Panc1 (cell line): ENCODE measurements around the gene ADGRV1. TPM values are rescaled to one million over a fixed set of nuclear protein-coding genes. Genes with fewer than 3 reads are reported as not detected.
"Not testable (repeated sequence)": the region's sequence is repeated elsewhere in the genome, so short reads cannot be mapped to it uniquely, and the experiment has no call there.

Experiments
- ATAC-seq: fragments of 200-7000 bp; cut with Tn5 transposase; 2 replicates; pipeline ENCODE4 v1.9.1; 2020; ENCODE audit warnings: mild to moderate bottlenecking, moderate library complexity
- BruUV-seq: library from RNA; stranded (reverse); fragments of 400-500 nt; replicated peaks from 2 replicates; lab custom pipeline; 2021; lab: Mats Ljungman, UMichigan
- CTCF ChIA-PET: fragments of 300-600 bp; sonication (Branson Sonifier 250); formaldehyde crosslinking; loops from one replicate; lab custom pipeline; 2022; ENCODE audit warnings: antibody characterized with exemption; lab: Charles Lee
- POLR2A ChIA-PET: fragments of 300-600 bp; sonication (Branson Sonifier 250); formaldehyde crosslinking; loops from one replicate; lab custom pipeline; 2022; ENCODE audit warnings: antibody characterized with exemption; lab: Charles Lee
- DNase-seq: peaks from one replicate; pipeline ENCODE4 v3.0.0-alpha.2; 2010; ENCODE audit warnings: low read depth, low spot score
- H3K27ac ChIP-seq: 2 replicates; pipeline ENCODE4 v1.5.1; 2011; ENCODE audit warnings: mild to moderate bottlenecking, low read length, inconsistent platforms
- H3K27me3 ChIP-seq: fragments of 200-500 bp; sonication (Bioruptor generic); 2 replicates; pipeline ENCODE4 v1.6.0; 2014; ENCODE audit warnings: low read length, inconsistent platforms; ENCODE audit not compliant: control insufficient read depth, insufficient read depth
- H3K36me3 ChIP-seq: fragments of 200-500 bp; sonication (Bioruptor generic); 2 replicates; pipeline ENCODE4 v1.5.1; 2014; ENCODE audit warnings: inconsistent platforms, mild to moderate bottlenecking, low read length, moderate library complexity; ENCODE audit not compliant: control insufficient read depth, insufficient read depth
- H3K4me1 ChIP-seq: 2 replicates; pipeline ENCODE4 v1.5.1; 2011; ENCODE audit warnings: inconsistent platforms, mild to moderate bottlenecking, low read length, moderate library complexity; ENCODE audit not compliant: control insufficient read depth, insufficient read depth
- H3K4me3 ChIP-seq, 2 experiments: 2 replicates each; pipeline ENCODE4 v1.5.1; 2011 to 2012; ENCODE audit warnings: low read depth in 2 of 2, low read length in 2 of 2, mild to moderate bottlenecking in 2 of 2, inconsistent platforms in 1 of 2, moderate library complexity in 1 of 2
- H3K9me3 ChIP-seq: fragments of 200-500 bp; sonication (Bioruptor generic); 2 replicates; pipeline ENCODE4 v1.5.1; 2014; ENCODE audit warnings: low read depth, mild to moderate bottlenecking, inconsistent platforms, low read length, moderate library complexity; ENCODE audit not compliant: control insufficient read depth, insufficient read depth
- CTCF ChIP-seq: fragments of 450-650 bp; IDR thresholded peaks from 2 replicates; pipeline ENCODE4 v1.5.1; 2017; ENCODE audit warnings: mild to moderate bottlenecking
- POLR2AphosphoS5 ChIP-seq: IDR thresholded peaks from 2 replicates; pipeline ENCODE4 v1.6.1; 2012; ENCODE audit warnings: mild to moderate bottlenecking, low read depth, low read length, moderate library complexity
- REST ChIP-seq, 2 experiments: IDR thresholded peaks; 2 replicates each; pipeline ENCODE4 v1.6.1; 2011 to 2012; ENCODE audit warnings: low read depth in 2 of 2, control low read depth in 1 of 2, low read length in 1 of 2, mild to moderate bottlenecking in 1 of 2, moderate library complexity in 1 of 2; ENCODE audit not compliant: insufficient read depth in 1 of 2
- SIN3A ChIP-seq: IDR thresholded peaks from 2 replicates; pipeline ENCODE4 v1.6.1; 2012; ENCODE audit warnings: low read depth, mild to moderate bottlenecking, low read length, moderate library complexity, borderline replicate concordance; ENCODE audit not compliant: insufficient read depth
- TCF7L2 ChIP-seq: IDR thresholded peaks from 2 replicates; pipeline ENCODE4 v1.6.1; 2011; ENCODE audit warnings: mild to moderate bottlenecking, low read depth, low read length, inconsistent platforms
- in situ Hi-C: cut with HindIII; loops from 2 replicates; pipeline ENCODE4 v1.10.0; 2016; ENCODE audit warnings: low sequenced_read_pairs, low pct_unique_long_range_greater_than_20kb
- intact Hi-C: fragments of 100-400 bp; cut with micrococcal nuclease; formaldehyde crosslinking; loops from one replicate; pipeline ENCODE4 v1.10.0; 2022; ENCODE audit not compliant: unreplicated experiment
- total RNA-seq: library from RNA; stranded (reverse); gene quantifications from one replicate; pipeline ENCODE4 v1.2.1, GENCODE V29; 2021; ENCODE audit not compliant: unreplicated experiment

ADGRV1 gene
- total RNA-seq, 1 experiment from 2014 or later: 0.49 TPM

- no peaks in the 10 kb centered on the region for H3K4me1 ChIP-seq
- POLR2A ChIA-PET: no interaction called here
- intact Hi-C loops: no loop called here
- no TSS peak for BruUV-seq
- CTCF ChIA-PET: no interaction called here
- H3K27ac ChIP-seq: no peak overlapping the region
- peaks cover 2% of the 10 kb centered on the region; the same call in 1 of the 2 replicates for H3K27me3 ChIP-seq
- no peaks in the 10 kb centered on the region for H3K36me3 ChIP-seq
- in situ Hi-C loops: no loop called here
- no peaks in the 10 kb centered on the region for H3K9me3 ChIP-seq
- ATAC-seq (no peak), DNase-seq (no peak)
- no peak overlapping the region for H3K4me3 ChIP-seq
- TF ChIP-seq CTCF (no peak), TCF7L2 (no peak), SIN3A (no peak), REST (IDR thresholded peaks at IDR 0.05; ENCODE audit: insufficient read depth in 1 of 2, low read depth in 2 of 2, low read length in 1 of 2) (no peak), POLR2AphosphoS5 (no peak)
Measured at GRCh38 chr5:90917928-90918668, 359.5 kb downstream of the ADGRV1 start.

- intact Hi-C loops (no loop called here), in situ Hi-C loops (no loop called here)
- no peak overlapping the region for H3K4me3 ChIP-seq
- BruUV-seq: no TSS peak
- H3K27me3 ChIP-seq: peaks cover 2% of the 10 kb centered on the region; the same call in 1 of the 2 replicates
- no peak overlapping the region for H3K27ac ChIP-seq
- no peaks in the 10 kb centered on the region for H3K36me3 ChIP-seq
- no peaks in the 10 kb centered on the region for H3K4me1 ChIP-seq
- ATAC-seq (no peak), DNase-seq (no peak)
- POLR2A ChIA-PET: no interaction called here
- no peaks in the 10 kb centered on the region for H3K9me3 ChIP-seq
- CTCF ChIA-PET: interaction anchor here (0.6 kb wide), 1 partner anchor 294 kb away, joined by 4 read pairs; no protein-coding TSS in a partner anchor
- TF ChIP-seq TCF7L2 (no peak), SIN3A (no peak), REST (IDR thresholded peaks at IDR 0.05; ENCODE audit: insufficient read depth in 1 of 2, low read depth in 2 of 2, low read length in 1 of 2) (no peak)
Measured at GRCh38 chr5:90921418-90921973, 362.9 kb downstream of the ADGRV1 start.

- CTCF ChIA-PET, intact Hi-C loops, BruUV-seq, ATAC-seq, H3K4me1 ChIP-seq, POLR2A ChIA-PET, DNase-seq, in situ Hi-C loops, H3K27ac ChIP-seq, H3K36me3 ChIP-seq, H3K4me3 ChIP-seq, H3K9me3 ChIP-seq, H3K27me3 ChIP-seq: not testable (repeated sequence)
Measured at GRCh38 chr5:90924222-90924621, 365.6 kb downstream of the ADGRV1 start.
